HG03575 (cell line): ENCODE results near the gene CCDC71.

Source experiments
- ATAC-seq: cut with Tn5 transposase; IDR thresholded peaks from one replicate; pipeline ENCODE4 v1.9.1; 2021; ENCODE audit not compliant: unreplicated experiment, insufficient number of reproducible peaks, low FRiP score; ENCODE audit errors: extremely low read depth

Gene CCDC71

DNA sequence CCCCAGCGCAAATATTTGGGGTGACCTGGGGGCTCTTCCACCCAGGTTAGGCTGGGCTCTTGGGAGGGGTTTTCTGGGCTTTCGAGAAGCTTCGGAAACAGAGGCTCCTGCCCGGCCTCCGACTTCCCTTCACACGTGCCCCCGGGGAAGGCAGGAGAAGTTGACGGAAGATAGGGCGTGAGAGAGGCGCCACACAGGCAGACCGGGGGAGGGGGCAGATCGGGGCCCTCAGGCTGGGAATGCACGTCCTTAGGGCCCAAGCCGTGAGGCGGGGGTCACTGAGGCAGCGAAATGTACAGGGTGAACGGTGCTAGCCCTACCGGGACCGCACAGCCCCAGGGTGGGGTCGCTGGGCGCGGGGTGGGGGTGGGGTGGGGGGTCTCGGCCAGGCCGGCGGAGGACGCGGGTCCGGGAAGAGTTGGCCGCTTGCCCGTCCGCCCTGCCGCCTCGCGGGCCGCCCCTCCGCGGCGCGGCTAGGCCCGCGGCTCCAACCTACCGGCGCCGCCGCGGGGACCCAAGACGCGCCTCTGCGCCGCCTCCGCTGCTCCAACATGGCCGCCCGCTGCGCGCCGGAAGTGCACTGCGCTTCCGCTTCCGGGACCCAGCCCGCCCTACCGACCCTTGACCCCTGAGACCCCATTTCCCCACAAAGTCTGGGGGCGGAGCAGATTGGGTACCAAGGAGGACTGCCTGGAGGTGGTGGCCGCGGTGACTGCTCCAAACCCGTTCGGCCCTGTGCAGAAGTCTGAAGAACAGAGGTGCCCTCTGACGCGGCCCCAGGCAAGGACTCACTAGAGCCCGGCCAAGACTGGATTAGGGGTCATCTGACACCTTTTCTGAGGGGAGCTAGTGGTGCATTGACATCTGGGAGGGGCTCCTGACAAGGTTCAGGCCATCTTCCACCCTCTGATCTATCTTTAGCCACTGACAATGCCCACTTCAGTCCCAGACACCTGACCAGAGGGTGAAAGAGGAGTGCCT is at the start of gene CCDC71:
CCDC71 (minus strand) TSS at position 561 of the 981 bp plus-strand sequence. CDS start 2,123 bp downstream, outside the sequence.
- ATAC-seq, result no peak

DNA sequence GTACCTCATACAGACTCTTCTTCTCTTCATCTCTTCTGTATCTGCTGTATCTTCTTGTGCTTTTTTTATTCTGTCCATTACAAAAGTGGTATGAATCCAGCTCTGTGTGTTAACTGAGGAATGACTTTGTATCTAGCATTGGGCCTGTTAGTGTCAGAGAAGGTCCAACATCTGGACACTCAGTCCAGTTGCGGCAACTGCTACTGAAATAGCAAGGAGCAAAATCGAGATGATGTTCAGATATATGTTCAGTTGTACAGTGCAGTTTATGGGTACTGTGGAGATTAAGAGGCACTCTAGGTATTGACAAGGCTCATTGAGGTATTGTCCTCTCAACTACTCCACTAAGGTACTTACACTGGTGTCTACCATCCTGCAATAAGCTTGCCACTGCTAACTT is 47.9 kb upstream of the CCDC71 start:
- no peak for ATAC-seq

DNA sequence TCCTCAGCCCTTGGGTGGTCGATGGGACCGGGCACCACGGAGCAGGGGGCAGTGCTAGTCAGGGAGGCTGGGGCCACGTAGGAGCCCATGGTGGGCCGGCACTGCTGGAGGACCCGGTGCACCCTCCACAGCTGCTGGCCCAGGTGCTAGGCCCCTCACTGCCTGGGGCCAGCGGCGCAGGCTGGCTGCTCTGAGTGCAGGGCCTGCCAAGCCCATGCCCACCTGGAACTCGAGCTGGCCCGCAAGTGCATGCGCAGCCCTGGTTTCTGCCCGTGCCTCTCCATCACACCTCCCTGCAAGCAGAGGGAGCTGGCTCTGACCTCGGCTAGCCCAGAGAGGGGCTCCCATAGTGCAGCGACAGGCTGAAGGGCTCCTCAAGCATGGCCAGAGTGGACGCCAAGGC is 47.4 kb upstream of the CCDC71 start:
- ATAC-seq, result no peak

DNA sequence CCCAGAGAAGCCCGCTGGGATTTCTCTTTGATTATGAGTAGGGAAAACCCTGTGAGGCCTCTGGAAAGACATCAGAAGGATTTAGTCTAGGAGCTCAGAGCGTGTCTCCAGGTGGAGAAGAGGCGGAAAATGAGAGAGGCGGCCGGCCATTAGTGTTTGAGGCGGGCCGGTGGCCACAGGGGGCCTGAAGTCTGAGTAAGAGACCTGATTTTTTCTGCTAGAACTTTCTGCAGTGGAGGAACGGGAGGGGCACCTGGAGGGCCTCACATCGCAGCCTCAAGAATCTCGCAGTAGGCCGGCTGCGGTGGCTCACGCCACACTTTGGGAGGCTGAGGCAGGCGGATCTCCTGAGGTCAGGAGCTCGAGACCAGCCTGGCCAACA is 33.8 kb upstream of the CCDC71 start:
- no peak for ATAC-seq

DNA sequence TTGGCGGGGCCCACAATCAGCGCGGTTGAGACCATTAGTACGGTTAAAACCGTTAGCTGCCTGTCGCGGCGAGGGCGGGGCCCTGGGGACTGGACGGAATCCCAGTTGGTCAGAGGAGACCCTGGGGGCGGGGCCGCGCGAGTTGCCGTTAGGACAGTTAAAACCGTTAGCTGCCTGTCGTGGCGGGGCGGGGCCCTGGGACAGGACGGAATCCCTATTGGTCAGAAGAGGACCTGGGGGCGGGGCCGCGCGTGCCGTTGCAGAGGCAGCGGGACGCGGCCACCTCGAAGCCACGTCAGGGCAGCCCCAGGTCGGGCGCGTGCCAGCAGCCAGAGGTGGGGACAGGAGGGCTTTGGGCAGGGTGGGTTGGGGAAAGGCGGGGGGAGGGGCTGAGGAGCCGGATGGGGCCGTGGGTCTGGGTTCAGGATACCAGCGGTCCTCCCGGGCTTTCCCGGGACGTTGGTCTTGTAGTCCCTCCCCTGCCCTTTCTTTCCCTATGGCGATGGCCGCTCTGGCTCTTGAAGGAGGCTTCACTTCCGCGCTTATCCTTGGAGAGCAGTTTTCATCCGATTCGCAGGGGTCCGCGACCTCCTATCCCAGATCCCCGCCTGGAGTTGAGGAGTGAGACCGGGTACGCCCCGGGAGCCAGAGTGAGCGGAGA is 33.2 kb upstream of the CCDC71 start:
- ATAC-seq, result no peak

DNA sequence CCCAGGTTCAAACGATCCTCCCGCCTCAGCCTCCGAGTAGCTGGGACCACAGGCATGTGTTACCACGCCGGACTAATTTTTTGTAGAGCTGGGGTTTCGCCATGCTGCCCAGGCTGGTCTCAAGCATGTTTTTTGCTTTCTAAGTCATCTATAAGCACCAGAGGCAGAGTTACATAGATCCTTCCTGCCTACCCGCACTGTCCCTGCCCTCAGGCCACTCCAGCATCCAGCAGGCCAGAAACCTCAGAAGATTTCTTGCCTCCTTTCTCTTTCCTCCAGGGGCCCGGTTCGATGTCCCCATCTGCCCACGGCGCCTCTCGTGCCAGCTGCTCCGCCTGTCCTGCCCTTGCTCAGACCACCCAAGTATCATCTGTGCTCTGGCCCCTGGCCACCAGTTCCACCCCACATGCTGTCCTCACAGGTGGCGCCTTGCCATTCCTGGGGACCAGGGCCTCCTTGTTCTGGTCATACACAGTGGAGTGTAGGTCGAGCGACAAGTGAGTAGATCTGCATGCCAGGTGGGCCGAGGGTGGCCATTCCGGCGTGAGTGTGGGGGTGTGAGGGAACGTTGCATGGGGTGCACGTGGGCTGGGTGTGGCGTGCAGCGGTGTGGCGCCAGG is 32.6 kb upstream of the CCDC71 start:
- no peak for ATAC-seq

GRCh38 chr3:49198161-49198560 is 32.0 kb upstream of the CCDC71 start:
- ATAC-seq, result no peak

GRCh38 chr3:49191741-49192140 is 25.6 kb upstream of the CCDC71 start:
- no peak for ATAC-seq

- no peak for ATAC-seq
These were observed 17.7 kb upstream of the CCDC71 start for GRCh38 chr3:49183873-49184272.

GRCh38 chr3:49182682-49183081 is 16.6 kb upstream of the CCDC71 start:
- ATAC-seq, result no peak

DNA sequence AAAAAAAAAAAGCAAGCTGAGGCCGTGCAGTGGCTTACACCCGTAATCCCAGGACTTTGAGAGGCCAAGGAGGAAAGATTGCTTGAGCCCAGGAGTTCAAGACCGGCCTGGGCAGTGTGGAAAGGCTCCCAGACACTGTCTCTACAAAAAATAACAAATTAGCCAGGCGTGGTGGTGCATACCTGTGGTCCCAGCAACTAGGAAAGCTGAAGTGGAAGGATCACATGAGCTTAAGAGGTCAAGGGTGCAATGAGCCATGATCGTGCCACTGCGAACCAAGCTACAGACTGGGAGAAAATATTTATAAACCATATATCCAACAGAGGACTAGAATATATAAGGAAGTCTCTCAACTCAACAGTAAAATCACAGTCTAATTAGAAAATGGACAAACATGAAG is 15.2 kb upstream of the CCDC71 start:
- ATAC-seq, result no peak

GRCh38 chr3:49180116-49180515 is 14.0 kb upstream of the CCDC71 start:
- ATAC-seq, result no peak

- no peak for ATAC-seq
These were observed 10.9 kb upstream of the CCDC71 start for GRCh38 chr3:49177073-49177472.

DNA sequence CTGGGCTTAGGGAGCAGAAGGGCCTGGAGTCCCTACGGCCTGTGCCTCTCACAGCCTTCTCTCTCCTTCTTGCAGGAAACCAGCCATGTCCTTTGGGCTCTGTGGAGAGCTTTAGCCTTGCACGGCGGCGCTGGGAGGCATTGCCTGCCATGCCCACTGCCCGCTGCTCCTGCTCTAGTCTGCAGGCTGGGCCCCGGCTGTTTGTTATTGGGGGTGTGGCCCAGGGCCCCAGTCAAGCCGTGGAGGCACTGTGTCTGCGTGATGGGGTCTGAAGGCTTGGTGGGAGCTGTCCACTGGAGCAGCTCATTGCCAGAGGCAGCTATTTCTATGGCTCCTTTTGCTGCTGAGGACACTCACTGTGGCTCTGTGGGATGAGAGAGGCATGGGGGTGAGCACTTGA is 9.4 kb upstream of the CCDC71 start:
- no peak for ATAC-seq

DNA sequence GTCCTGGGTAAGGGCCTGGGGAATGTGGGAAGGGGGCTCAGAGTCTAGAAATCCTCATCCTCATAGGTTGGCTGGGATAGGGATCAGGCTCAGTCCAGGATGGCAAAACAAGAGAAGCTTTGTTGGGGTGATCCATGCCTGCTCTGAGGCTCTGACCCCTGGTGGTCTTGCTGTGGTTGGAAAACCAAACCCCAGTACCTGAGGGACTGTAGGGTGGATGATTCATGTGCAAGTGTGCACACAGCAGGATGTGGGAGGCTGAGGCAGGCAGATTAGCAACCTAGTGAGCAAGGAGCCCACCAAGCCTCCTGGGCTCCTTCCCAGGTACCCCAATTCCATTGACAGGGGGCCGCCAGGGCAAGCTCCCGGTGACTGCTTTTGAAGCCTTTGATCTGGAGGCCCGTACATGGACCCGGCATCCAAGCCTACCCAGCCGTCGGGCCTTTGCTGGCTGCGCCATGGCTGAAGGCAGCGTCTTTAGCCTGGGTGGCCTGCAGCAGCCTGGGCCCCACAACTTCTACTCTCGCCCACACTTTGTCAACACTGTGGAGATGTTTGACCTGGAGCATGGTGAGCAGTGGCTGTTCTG is 8.4 kb upstream of the CCDC71 start:
- no peak for ATAC-seq

DNA sequence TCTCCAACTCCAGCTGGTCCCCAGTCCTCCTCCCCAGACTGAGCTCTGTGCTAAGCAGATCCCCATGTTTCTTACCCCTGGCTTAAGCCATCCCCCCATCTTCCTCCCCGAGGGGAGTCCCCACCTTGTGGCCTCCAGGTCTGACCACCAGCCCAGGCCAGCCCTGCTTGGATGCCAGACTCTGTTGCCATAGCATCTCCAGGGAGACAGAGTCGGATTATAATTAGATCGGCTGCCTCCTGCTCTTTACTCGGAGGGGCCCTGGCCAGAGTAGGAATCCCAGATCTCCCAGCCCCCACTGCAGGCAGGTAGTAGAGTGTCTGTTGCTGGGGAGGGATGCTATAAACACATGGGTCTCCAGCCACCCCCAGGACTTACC is 7.7 kb upstream of the CCDC71 start:
- no peak for ATAC-seq

DNA sequence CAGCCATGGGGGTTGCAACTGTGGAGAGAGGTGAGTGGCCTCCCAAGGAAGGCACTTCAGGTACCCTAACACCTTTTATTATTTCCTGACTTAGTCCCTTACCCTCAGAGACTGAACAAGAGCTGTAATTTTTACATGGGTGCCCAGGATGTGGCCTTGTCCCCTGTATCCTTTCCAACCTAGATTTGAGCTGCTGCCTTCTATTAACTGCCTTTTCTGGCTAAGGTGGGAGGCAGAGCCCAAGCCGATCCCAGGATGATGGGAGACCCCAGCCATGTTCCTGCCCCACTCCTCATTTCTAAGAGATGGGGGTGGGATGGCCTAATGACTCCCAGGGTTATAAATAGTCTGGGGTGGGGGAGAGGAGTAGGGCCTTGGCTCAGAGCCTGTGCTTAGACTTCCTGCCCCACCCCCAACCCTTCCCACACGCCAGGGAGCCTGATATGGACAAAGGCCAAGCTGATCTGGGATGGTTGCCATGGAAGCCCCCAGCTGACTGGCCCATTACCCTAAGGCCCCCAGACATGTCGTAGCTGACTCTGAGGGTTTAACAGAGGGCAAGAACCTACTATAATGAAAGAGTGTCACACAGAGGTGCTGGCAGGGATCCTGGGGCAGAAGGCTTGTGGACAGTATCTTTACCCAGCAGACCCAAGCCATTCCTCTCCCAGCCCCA is 7.1 kb upstream of the CCDC71 start:
- ATAC-seq, result no peak

DNA sequence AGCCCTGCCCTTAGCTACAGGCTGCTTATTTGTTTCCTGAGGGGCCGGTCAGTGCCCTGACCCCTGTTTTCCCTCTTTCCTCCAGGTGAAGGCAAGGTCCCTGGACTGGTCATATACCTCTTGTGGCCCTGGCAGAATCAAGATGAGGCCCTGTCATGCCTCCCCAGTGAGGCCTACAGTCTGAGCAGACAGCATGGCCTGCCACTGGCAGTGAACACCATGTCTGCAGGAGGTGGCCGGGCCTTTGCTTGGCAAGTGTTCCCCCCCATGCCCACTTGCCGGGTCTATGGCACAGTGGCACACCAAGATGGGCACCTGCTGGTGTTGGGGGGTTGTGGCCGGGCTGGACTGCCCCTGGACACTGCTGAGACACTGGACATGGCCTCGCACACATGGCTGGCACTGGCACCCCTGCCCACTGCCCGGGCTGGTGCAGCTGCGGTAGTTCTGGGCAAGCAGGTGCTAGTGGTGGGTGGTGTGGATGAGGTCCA is 6.5 kb upstream of the CCDC71 start:
- no peak for ATAC-seq
